Stimulated activated CD8-positive, alpha-beta memory T cell treated with anti-CD3 and anti-CD28 coated beads, Interleukin-7, amount 100 ng/mL, for 24 hours (primary cell): ENCODE results near the gene PROX2.

Experiments used
- DNase-seq: peaks from one replicate; pipeline ENCODE4 v3.0.0-alpha.2; 2020; ENCODE audit warnings: low read depth

PROX2 gene

DNA sequence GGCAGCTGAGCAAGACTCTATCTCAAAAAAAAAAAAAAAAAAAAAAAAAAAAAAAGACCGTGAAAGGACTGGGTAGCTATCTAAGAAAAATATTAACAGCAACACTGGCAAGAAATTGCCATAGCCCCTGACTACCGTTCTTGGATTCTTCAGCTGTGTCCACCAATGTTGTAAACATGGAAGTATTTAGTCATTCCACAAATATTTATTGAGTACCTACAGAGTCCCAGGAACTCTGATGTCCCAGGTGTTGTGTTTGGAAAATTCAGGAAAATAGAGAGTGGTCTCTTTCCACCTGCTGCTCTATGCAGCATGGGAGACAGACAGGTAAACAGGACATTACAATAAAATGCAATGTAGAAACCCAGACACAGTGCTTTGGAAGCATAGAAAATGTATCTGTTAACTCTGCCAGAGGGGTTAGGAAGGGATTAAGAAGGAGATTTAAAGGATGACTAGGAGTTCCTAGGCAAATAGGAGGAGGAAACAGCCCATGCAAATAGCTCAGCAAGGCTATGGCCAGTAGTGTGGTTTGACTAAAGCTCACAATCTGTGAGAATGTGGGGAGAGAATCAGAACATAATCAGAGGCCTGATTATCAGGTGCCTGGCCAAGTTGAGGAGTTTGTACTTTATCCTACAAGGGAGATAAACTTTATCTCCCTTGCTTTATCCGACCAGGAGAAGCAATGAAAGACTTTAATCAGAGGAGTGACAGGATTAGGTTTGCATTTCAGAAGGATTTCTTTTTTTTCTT, 3.7 kb upstream of the PROX2 start:
- DNase-seq: no peak

DNA sequence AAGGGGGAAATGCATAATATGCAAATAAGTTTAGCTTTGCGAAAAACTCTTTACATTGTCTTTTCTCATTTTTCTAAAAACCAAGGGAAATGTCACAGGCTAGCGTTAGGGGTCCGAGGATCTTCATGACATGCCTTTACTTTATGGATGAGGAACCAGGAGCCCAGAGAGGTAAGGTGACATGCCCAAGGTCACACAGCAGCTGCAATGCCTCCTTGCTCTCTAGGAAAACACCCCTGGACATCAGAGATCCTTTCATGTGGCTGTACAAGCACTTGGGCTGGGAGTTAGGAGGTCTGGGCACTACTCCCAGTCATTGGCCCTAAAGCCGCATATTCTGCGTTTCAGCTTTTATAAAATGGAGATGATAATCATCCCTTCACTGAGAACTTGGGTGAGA, 741 bp downstream of the PROX2 start:
- no peak for DNase-seq

DNA sequence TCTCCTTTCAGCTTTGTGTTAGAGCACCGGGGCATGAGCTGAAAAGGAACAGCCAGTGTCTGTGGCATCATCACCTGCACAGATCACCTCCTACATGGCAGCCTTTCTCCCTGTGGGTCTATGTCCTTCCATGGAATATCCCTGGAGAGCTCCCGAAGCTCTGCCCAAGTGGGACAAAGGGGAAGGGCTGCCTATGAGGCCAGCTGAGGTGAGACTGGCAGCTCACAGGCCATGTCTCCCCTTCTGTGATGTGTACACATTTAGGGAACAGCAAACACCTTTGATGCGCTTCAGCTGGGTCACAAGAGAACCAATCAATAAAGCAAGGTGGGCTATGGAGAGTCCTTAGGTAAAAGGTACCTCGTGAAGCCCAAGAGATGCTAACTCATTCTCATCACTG, 4.1 kb downstream of the PROX2 start:
- DNase-seq: no peak

DNA sequence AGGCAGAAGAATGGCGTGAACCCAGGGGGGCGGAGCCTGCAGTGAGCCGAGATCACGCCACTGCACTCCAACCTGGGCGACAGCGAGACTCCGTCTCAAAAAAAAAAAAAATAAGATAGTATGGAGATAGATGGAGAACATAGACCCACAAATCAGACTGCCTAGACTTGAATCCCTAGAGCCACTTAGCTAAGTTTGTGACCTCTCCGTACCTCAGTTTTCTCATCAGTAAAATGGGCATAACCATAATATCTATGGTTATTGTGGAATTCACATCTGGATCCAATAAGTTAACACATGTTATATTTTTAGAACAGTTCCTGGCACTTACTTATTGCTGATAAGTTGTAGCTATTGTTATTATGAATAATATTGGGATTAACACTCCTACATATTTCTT, 7.2 kb downstream of the PROX2 start:
- no peak for DNase-seq

DNA sequence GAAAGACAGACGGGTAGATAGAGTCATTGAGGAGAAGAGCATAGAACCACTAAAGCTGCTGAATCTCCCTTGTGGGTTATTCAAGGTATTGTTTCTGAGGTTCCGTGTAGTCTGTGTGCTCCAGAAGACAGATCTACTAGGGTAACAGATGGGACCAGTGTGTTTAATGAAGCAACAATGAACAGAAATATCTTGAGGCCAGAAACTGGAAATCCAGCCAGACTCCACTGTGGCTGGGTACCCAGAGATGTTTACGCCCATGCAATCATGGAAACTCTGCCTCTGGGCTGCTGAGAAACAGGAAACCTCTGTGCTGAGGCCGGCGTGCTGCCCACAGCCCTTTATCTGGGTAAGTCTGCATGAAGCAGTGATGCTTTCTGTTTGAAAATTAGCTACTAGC, 8.3 kb downstream of the PROX2 start:
- peak; percentile 22 for DNase-seq

DNA sequence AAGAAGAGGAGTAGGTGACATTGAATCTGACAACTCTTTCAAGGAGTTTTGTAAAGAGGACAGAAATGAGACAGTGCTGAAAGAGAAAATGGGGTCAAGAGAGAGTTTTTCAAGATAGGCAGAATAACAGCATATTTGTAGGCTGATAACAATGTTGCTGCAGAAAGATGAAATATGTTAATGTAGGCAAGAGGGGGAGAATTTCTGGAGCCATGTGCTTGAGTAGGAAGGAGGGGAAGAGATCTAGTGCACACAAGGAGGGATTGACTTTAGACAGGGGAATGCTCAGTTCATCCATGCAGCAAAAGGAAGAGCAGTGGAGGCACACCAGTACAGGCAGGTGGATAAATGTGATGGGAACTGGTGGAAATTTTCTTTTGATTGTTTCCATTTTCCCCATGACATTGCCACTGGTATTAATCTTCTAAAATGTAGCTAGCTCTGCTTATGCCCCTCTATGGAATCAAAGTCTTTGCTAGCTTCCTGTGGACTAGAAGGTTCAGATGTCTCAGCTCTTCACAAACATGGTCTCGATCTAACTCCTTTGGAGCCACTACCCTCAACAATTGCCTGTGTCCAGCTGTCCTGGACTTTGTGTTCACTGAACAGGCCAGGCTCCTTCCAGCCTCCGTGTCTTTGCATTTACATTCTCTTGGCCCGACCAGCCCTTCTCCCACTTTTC, 9.1 kb downstream of the PROX2 start:
- no peak for DNase-seq

DNA sequence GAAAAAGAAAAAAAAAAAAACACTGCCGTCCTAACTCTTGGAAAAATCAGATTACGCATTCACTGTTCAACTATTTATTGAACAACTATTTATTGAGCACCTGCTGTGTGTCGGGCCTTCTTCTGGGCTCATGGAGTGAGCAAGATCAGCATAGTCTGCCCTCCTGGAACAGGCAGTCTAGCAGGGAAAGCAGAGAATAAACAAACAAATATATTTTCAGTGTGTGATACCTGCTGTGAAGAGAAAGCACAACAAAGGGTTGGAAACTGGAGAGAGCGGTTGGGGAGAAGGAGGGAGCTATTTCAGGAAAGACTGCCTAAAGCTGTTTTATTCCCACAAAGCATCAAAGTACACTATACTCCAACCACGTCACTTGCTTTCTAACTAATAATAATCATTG, 10.8 kb downstream of the PROX2 start:
- DNase-seq: no peak

DNA sequence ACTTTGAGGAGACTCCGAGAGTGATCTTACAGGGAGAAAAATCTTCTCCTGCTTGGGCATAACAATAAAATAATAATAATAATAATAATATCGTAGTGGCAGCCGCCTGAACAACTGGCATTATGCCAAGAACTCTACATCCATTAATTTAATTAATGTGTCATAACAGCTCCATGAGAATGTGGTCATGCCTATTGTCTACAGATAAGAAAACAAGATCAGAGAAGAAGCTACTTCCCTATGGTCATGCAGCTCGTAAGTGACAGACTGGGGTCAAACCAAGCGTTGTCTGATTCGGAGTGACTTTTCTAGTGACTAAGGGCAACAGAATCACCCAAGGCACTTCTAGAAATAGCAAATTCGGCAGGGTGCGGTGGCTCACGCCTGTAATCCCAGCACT, 11.7 kb downstream of the PROX2 start:
- DNase-seq: no peak

DNA sequence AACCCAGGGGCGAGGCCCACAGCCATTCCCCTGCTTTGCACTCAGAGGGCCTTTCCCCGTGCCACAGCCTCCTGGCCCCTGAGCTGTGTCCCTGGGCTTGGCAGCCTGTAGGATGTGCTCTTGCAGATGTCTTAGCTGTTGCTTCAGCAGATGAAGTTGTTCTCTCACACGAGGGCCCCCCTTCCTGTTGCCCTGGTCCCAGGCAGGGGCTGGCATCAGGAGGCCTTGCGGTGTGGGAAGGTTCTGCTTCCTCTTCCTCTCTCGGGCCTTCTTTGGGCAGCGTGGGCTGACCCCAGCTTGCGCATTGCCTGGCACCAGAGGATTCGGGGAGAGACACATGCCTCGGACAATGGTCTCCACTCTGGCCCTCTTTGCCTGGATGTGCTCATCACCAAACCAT, 12.7 kb downstream of the PROX2 start:
- DNase-seq: no peak

DNA sequence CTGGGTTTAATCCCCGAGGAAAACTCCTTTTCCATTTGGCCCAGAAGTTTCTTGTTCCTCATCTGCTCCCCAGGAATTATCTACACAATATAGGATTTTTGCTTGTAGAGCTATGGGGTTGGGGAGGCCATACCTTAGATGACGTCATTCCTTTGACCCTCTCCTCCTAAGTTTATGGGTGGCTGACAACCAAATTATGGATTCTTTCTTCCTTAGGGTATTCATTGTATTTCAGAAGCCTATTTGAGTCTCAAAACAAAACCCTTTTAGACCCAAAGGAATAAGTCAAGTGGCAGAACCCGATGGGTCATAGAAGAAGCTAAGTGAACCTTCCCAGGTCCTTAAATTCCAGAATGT, 14.2 kb downstream of the PROX2 start:
- no peak for DNase-seq

DNA sequence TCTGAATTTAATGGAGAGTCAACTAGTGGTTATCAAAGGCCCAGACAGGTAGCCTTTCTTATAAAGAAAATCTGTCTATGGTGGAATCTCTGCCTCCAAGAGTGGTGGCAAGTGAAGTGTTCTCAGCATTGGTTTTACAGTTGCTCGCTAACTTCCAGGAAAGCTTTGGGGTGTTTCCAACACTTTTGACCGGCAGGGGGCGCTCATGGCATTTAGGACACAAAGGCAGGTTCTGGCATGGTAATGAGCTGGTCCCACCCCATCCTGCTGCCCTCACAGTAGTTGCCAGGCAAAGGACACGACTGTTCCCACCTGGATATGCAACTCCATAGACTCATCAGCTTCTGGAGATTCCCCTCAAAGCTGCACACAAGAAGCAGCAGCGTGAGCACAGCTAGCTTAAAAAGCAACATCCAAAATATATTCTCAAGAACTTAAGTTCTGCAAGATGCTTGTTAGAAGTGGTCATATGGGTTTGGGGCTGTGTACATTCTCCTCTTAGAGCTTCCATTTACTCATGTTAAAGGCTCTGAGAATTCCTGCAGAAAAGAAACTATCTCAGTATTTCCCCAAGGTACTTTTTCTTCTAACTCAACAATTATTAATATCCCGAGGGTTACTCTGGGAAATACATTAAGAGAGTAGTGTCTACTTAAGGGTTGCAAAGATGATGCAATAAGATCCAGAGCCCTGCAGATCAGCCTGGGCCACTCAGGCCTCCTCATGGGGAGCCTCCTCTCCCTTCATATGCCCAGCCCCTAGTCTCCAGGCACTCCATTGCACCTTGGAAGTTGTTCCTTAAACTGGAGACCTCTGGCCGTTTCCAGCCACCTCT, 14.8 kb downstream of the PROX2 start:
- DNase-seq: peak; percentile 93

DNA sequence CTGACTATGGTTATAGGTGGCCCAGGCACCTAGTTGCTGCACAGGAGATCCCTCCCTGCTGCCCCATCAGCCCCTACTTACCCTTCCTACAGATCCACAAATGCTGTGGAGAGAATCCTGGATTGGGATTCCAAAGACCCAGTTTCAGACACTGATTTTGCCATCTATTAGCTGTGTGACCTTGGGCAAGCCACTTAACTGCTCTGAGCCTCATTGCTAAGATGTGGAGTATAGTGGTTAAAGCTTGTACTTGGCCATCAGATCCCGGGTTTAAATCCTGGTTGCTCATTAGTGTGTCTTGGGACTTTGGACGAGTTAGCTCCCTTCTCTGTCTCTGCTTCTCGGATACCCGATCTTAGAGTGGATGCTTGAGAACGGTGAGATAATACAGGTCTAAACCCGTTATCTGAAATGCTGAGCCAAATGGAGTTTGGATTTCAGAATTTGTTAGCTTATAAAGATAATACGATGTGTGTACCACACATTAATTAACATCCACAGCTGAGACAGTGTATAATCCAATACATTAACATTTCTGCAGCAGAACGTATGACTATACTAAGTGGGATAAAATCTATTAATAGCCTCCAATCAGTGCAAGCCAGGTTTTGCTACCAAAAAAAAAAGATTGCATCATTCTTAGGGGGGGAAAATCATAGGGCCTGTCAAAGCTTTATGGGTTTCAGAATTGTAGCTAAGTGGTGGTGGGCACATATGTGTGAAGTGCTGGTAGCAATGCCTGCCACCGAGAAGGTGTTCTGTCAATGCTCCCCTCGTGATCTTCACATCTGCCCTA, 16.0 kb downstream of the PROX2 start:
- no peak for DNase-seq

DNA sequence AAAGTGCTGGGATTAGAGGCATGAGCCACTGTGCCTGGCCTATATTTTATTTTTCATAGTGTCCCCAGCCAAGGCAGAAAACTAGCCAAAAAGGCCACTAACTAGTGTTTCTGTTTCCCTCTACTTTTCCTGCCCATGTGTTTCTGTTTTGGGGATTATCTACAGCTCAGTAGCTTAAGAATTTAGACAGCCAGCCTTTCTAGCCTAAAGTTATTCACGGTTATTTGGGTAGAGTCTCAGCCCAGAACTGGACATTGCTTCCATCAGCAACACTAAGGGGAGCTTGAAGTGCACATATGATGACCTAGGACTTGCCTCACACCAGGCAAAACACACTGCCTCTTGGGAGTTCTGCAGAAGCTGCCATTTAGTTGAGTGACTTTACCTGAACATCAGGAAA, 17.9 kb downstream of the PROX2 start:
- DNase-seq: no peak

DNA sequence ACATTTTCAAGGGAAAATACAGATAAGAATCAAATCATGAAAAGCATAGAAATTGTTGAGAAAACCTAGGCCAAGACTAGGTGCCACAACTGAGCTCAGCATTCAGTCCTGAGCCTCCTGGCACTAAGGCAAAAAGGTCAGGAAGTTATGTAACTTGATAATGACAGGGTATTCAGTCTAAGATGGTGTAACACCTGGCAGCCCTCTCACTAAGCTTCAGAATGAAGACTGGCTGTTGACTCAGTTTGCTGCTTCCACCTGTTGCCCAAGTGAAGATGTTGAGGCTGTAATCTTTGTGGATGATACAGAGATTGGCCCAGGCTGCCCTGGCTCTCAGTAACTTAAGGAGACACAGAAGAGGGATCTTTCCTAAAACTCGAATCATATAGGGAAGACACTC, 19.6 kb downstream of the PROX2 start:
- DNase-seq: no peak

DNA sequence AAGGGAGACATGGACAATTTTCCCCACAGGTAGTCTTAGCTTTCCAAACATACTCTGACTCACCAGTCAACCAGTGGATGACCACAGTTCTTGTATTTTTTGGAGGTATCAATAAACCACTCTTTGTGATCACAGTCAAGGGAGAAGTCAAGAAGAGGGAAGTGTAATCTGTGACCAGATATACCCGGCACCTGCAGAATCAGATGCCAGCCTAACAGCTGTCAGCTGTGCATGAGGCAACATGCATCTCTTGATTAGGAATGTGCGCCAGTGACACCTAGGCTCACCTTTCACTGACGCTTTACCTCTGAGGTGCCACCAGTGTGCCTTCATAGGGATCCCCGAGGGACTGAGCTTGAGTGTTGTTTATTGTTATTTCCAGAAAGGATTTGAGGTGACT, 20.0 kb downstream of the PROX2 start:
- DNase-seq: no peak

DNA sequence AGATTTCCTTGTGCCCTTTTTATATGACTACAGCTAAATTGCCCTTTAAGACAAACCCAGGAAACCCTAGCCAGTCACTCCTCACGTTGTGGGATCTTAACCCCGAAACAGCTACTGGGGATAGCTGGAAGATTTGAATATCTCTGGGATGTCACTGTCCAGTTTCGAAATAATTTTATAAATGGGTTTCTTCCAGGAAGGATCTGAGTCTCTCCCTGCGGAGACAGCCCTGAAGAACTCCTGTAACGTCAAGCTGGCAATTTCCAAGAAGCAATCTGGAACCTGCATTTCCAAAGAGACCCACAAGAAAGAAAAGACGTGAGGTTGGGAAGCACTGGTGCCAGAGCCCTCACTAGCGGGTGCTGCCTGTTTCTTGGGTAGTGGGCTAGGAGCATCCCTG, 20.9 kb downstream of the PROX2 start:
- DNase-seq: no peak

DNA sequence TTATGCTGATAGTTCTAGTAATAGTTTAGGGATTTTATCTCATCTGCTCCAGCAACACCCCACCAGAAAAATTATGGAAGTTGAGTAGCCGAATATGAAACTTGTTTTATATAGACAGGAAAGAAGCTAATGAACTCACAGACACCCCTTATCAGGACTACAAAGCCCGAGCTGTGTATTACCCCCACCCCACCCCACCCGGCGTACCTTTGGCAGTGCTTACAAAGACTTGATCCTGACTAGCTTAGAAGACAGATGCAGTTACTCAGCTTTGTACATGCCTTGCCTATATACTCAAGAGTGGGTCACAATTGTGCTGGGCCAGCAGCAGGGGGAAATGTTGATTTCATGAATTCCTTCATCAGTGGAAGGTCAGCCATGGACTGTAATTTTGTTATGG, 22.4 kb downstream of the PROX2 start:
- DNase-seq: no peak

DNA sequence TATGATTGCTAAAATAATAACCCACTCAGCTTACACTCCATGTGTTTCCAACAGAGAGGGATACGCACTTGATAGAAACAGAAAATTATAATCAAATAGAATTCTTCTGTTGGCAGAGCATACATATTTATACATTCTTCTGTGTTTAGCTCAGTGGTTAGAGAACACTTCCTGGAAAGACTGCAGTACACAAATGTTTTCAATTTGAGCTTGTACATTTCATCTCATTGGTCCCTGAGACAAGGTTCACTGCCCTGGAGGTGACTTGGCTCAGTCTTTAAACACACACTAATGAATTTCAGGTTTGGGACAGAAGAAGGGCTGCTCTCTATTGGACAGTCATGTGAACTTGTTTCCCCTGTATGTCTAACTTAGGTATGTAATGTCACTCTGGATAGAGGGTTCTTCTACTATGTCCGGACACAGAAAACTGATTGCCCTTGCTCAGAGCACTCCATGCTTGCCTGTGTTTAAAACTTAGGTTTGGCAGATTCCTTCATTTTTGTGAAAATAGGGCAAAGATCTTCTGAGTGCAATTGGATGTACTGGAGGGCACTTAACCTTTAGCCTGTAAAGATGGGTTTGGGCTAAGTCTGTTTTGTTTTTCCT, 22.9 kb downstream of the PROX2 start:
- no peak for DNase-seq

DNA sequence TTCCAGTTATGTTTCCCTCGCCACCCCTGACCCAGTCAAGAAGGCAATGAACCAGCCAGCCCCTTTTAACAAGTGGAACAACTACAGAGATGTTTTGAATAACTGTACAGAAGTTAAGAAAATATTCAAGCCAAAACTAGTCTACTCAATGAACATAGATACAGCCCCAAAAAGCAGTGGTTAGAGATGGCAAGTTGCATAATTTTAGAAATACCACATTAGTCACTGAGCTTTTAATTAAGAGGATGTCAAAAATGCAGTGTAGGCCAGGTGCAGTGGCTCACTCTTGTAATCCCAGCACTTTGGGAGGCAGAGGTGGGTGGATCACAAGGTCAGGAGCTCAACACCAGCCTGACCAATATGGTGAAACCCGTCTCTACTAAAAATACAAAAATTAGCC, 27.2 kb downstream of the PROX2 start:
- no peak for DNase-seq

DNA sequence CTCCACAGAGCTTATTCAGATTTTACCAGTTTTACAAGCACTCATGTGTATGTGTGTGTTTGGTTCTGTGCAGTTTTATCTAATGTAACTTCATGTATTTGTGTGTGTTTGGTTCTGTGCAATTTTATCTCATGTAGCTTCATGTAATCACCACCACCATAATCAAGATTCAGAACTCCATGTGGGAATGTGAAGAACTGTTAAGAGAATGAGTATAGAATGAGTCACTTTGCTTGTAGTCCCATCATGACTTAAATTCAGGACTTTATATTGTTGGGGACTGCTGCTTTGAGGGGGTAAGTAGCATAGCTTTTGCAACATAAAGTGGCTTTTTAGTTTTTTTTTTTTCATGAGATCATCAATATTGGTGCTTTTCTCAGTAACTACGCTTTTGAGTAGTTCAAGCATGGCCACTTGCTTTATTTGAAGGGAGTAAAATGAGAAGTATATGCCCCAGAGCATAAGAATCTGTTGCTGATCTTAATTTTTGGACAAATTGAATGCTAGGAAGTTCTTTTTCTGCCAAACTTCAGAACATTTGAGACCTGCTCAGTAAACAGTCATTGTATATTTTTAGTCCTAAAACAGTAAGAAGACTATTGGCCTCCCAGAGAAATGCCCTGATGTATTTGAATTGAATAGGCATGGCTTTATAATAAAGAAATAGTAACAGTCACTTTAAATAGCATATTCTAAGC, 28.8 kb downstream of the PROX2 start:
- DNase-seq: no peak

DNA sequence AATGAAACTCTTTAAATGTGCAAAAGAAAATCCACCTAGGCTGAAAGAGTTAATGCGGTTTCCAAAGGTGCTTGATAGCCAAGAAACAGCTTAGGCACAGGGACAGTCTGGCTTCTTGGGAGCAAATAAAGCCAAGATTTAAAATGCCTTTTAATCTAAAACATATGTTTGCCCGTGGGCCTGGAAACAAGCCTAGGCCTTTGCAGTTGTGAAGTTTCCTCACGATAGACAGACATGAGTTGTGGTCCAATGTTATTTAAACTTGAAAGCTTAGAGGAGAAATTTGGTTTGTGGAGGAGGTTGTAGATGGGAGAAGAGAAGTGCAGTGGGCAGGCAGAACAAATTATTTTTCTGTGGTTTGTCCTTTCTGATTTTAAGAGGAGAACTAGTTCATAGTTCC, 29.8 kb downstream of the PROX2 start:
- no peak for DNase-seq
